ENCODE results near the gene CUL9.

- TF ChIP-seq CTCF (IDR thresholded peaks at IDR 0.05; ENCODE audit: poor library complexity, severe bottlenecking): no peak
- no peak for TF ChIP-seq EP300 (conservative IDR thresholded peaks at IDR 0.05; ENCODE audit: poor library complexity, severe bottlenecking)
These were observed 11.9 kb downstream of the CUL9 start for GRCh38 chr6:43193929-43194328.
